Measurements from ENCODE around the gene CENPN.

CENPN gene

GRCh38 chr16:80992676-80993293 lies 14.2 kb upstream of the CENPN start:
- no peak for DNase-seq

- DNase-seq, result no peak
These were observed 13.7 kb upstream of the CENPN start for GRCh38 chr16:80993307-80993706.

DNA sequence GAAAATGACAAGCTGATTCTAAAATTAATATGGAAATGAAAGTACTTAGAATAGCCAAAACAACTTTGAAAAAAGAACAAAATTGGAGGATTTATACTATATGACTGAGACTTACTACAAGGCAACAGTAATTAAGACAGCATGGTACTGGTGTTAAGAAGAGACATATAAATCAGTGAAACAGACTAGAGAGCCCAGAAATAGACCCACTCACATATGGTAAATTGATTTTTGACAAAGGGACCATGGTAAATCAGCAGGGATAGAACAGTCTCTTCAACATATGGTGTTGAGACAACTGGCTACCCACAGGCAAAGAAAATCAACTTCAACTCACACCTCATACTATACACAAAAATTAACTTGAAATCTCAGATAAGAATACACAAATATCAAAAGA lies 13.2 kb upstream of the CENPN start:
- DNase-seq, result no peak

DNA sequence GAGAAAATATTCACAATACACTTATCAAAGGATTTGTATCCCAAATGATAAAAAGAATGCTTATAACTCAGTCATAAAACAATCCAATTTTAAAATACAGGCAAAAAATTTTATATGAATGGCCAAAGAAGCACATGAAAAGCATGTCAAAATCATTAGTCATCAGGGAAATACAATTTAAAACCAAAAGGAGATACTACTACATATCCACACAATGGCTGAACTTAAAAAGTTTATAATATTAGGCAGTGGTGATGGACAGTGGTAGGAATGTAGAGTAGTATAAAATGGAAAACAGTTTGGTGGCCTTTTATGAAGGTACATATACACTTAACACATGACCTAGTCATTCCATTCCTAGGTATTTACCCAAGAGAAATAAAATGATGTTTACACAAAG lies 12.6 kb upstream of the CENPN start:
- DNase-seq, result no peak

DNA sequence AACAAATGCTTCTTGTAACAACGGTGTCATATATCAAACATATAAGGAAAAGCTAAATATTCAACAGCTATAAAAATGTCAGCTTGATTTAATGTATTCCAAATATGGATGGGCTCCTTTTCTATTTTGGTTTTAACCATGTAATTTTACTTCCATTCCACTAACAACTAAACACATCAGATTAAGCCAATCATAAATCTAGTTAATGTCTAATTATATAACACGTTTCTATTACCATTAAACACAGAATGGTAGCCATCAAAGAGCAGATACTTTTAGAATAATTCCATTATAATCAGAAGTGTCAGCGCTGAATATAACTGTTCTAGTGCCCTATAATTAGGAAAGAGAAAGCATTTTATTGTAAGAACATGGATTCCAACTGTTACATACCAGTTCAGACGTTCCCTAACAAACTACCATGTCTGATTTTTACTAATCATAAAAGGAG lies 10.3 kb upstream of the CENPN start:
- no peak for DNase-seq

GRCh38 chr16:80997139-80997798 lies 9.7 kb upstream of the CENPN start:
- no peak for DNase-seq

DNA sequence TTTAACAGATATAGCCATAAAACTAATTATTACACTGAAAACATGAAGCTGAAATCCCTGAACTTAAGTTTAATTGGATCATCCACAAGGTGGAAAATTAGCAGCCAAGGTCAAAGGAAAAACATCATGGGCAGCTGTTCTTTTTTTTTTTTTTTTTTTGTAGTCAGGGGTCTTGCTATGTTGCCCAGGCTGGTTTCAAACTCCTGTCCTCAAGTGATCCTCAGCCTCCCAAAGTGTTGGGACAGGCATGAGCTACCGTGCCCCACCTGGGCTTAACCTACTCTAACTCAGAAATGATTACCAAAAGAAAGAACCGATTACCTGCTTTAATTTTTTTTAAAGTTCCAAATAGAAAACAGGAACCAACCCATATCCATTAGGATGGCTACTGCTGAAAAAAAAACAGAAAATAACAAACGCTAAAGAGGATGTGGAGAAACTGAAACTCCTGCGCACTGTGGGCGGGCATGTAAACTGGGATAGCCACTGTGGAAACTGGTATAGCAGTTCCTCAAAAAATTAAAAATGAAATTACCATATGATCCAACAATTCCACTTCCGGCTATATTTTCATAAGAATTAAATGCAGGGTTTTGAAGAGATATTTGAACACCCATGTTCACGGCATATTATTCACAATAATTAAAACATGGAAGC lies 8.9 kb upstream of the CENPN start:
- no peak for DNase-seq

GRCh38 chr16:81000873-81001272 lies 6.1 kb upstream of the CENPN start:
- no peak for DNase-seq

DNA sequence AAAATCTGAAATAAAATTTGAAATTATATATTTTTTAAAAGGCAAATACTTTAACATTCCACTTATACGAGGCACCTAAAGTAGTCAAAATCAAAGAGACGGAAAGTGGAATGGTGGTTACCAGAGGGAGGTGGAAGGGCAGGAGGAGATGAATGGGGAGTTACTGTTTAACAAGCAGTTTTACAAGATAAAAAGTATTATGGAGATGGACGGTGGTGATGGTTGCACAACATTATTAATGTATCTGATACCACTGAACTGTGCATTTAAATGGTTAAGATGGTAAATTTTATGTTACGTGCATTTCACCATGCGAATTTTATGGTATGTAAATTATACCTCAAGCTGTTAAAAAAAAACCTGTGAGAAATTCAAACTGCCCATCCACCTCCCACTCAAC lies 5.7 kb upstream of the CENPN start:
- DNase-seq, result no peak

- no peak for DNase-seq
These were observed 4.0 kb upstream of the CENPN start for GRCh38 chr16:81003064-81003463.

GRCh38 chr16:81003610-81004460 lies 3.2 kb upstream of the CENPN start:
- no peak for DNase-seq

DNA sequence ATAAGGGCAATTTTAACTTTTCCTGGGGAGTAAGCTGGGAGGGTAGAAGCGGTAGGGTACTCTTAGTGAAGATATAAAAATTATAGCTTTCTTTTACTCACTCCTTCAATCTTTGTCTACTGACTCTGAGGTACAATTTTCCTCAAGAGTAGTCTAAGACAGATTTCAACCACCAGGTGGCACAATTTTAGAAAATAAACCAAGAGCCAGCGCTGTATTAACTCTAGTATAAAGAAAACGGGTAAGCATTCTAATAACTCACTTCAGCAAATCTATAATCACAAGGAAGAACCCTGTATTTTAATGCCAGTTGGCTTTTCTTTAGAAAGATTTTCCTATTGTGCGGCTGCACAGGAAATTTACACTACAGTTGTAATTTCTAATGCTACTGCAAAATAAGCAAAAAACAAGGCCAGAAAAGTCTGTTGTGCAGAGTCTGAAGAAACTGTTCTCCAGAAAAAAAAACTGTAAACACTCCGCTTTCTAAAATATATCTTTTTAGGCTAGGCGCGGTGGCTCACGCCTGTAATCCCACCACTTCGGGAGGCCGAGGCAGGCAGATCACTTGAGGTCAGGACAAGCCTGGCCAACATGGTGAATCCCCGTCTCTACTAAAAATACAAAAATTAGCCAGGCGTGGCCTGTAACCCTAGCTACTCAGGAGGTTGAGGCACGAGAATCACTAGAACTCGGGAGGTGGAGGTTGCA lies 2.2 kb upstream of the CENPN start:
- peak in 1 of 2 experiments; percentile 15 for DNase-seq

- DNase-seq, result no peak
These were observed 1.3 kb upstream of the CENPN start for GRCh38 chr16:81005610-81006161.

- peak; percentile 66 to 69 for DNase-seq
These were observed 702 bp upstream of the CENPN start for GRCh38 chr16:81006211-81006812.

DNA sequence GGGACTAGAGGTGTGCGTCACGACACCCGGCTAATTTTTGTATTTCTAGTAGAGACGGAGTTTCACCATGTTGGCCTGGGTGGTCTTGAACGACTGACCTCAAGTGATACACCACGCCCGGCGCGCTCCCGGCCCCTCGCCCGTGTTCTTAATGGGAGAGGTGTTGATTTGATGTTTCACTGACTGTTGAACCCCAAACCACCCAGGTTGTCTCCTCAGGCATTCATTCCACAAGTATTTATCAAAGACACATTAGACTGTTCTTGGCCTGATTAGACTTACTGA lies 1.4 kb downstream of the CENPN start:
- no peak for DNase-seq

DNA sequence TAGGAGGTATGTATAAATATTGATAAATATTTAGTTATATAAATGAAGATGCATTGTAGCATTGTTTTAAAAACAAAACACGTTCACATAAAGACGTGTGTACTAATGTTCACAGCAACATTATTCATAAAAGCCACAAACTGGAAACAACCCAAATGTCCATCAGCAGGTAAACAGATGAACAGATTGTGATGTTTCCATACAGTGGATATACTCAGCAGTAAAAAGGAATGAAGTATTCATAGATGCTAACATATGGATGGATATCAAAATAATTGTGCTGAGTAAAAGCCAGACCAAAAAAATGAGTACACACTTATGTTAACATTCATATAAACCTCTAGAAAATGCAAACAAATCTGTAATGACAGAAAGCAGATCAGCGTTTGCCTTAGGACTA lies 6.0 kb downstream of the CENPN start:
- no peak for DNase-seq

- DNase-seq, result no peak
These were observed 7.7 kb downstream of the CENPN start for GRCh38 chr16:81014672-81015071.

DNA sequence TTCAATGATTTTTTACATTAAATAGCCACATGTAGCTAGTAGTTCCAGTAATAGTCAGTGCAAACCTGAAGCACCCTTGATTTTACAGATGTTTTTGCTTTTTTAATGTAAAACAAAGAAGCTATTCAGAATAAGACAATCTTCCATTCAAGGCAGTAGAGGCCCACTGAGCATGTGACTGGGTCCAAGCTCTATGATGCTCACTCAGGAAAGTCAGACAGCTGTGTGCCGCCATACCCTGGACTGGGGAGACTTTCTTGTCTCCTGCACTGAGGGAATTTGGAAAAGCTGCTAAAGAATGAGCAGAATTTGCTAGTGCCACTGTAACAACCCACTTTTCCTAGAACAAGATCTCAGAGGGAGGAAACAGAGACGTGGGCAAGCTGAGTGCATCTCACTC lies 11.5 kb downstream of the CENPN start:
- DNase-seq, result no peak

DNA sequence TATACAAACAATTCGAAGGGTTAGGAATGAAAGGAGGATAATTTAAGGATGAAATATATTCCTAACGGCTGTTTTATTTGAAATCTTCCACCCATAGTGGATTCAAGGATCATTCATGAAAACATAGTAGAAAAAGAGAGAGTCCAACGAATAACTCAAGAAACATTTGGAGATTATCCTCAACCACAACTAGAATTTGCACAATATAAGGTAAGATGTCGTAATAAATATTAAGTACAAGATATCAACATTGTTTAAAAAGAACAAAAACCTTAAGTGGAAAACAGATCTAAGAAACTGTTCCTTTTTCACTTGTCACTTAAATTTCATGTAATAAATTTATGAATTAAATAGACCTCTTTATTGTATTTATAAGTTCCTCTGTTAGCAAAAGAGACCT lies 19.4 kb downstream of the CENPN start:
- no peak for DNase-seq

DNA sequence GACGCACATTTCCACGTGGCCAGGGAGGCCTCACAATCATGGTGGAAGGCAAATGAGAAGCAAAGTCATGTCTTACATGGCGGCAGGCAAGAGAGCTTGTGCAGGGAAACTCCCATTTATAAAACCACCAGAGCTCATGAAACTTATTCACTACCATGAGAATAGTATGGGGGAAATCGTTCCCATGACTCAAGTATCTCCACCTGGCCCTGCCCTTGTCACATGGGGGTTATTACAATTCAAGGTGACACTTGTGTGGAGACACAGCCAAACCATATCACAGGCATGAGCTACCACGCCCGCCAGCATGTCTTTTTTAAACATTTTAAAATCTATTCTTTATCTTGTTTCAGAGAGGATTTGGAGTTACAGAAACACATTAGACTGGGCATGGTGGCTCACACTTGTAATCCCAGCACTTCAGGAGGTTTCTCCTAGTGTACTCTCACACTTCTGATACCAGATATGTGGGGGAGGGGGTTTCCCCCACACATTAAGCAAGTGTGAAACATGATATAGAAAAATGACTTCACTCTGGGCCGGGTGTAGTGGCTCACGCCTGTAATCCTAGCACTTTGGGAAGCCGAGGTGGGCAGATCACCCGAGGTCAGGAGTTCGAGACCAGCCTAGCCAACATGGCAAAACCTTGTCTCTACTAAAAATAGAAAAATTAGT lies 23.1 kb downstream of the CENPN start:
- no peak for DNase-seq

GRCh38 chr16:81035398-81035974 lies 28.5 kb downstream of the CENPN start, which contains the start of gene ATMIN:
Gene ATMIN (plus strand): TSS chr16:81035842. CDS start chr16:81035871, 29 bp downstream.
- DNase-seq, result peak; percentile 85 to 92
